Upper lobe of left lung (tissue), 4 donors: ENCODE results near the gene TRNP1.

Experiments
- CTCF ChIP-seq, 6 experiments: fragments of 450-650 bp in 4 of 6; fragments of 200-600 bp in 2 of 6; sonication (generic) in 2 of 6; IDR thresholded peaks; one replicate each; pipeline ENCODE4 v1.5.1; 2016 to 2019; ENCODE audit warnings: antibody characterized with exemption in 6 of 6
- EP300 ChIP-seq, 4 donors: sonication (generic); formaldehyde crosslinking; IDR thresholded peaks; one replicate each; pipeline ENCODE4 v1.5.1; 2017; ENCODE audit warnings: antibody characterized with exemption in 4 of 4, control low read depth in 2 of 4
- POLR2A ChIP-seq, 4 donors: fragments of 450-650 bp; IDR thresholded peaks; one replicate each; pipeline ENCODE4 v1.5.1; 2016 to 2017; ENCODE audit warnings: antibody characterized with exemption in 4 of 4, mild to moderate bottlenecking in 2 of 4
- POLR2AphosphoS5 ChIP-seq, 2 donors: sonication (generic); formaldehyde crosslinking; IDR thresholded peaks; one replicate each; pipeline ENCODE4 v1.5.1; 2017; ENCODE audit warnings: antibody characterized with exemption in 2 of 2

GRCh38 chr1:27015260-27015659 is 21.8 kb downstream of the TRNP1 start:
- TF ChIP-seq EP300 (IDR thresholded peaks at IDR 0.05) (no peak), CTCF (IDR thresholded peaks at IDR 0.05) (no peak), POLR2A (IDR thresholded peaks at IDR 0.05) (no peak), POLR2AphosphoS5 (IDR thresholded peaks at IDR 0.05) (no peak)
